T-helper 2 cell (primary cell): ENCODE data around the gene AREL1.

ENCODE experiments used
- DNase-seq, 5 experiments: peaks; one replicate each; pipeline versions ENCODE4 v3.0.0 to v3.0.0-alpha.2; 2012 to 2022

Gene AREL1

DNA sequence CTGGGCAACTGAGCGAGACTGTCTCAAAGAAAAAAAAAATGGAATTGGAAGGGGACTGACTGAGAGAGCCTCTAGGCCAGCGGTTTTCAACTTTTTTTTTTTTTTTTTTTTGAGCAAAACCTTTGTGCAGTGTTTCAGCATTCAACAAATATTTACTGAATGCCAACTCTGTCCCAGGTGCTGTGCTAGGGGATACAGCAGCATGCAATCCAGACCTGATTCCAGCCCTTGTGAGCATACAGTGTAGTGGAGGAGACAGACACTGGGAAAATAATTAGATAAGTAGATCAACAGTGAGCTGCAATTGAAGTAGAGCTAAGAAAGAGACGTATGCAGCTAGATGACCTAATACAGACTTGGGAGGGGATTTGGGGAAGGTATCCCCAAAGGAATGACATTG, 77.0 kb downstream of the AREL1 start:
- DNase-seq = no peak

- DNase-seq = no peak
Measured at GRCh38 chr14:74634964-74635363, 77.9 kb downstream of the AREL1 start.

GRCh38 chr14:74634481-74634880, 78.4 kb downstream of the AREL1 start:
- DNase-seq = no peak

GRCh38 chr14:74630881-74631690, 81.8 kb downstream of the AREL1 start:
- DNase-seq = no peak

GRCh38 chr14:74628418-74628817, 84.5 kb downstream of the AREL1 start:
- DNase-seq = no peak

DNA sequence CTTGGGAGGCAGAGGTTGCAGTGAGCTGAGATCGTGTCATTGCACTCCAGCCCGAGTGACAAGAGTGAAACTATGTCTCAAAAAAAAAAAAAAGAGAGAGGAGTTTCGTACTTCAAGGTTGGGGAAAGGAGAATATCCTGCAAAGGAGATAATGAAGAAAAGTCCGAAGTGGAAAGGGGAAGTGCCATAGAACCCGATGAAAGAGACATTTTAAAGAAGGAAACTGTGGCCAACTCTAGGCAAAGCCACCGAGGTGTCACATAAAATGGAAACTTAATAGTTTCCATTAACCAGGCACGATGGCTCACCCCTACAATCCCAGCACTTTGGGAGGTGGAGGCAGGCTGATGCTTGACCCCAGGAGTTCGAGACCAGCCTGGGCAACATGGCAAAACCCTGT, 85.8 kb downstream of the AREL1 start:
- no peak for DNase-seq

DNA sequence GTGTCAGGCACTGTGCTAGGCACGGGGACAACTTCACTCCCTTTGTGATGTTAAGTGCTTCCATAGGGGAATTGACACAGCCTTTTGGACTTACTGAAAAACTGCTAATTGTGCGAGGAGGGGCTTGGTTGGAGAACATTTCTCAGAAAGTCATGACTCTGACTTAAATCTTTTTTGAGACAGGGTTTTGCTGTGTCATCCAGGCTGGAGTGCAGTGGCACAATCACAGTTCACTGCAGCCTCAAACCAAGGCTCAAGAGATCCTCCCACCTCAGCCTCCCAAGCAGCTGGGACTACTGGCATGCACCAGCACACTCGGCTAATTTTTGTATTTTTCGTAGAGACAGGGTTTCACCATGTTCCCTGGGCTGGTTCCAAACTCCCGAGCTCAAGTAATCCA, 90.6 kb downstream of the AREL1 start:
- DNase-seq = no peak

DNA sequence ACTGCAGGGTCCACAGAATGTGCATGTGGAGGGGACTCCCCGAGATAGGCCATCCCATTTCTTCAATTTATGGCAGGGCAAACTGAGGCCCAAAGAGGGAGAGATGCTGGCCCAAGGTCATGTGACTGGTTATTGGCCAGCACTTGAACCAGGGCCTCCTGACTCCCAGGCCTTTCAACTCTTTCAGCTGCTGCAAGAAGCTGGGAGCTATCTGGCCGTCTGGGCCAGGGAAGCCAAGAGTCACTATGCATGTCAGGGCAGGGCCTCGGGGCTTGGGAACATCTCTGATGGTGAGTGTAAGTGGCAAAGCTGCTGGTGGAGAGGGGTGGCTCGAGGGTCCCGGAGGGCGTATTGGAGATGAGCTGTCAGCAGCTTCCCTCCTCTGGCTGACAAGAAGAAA, 91.3 kb downstream of the AREL1 start:
- no peak for DNase-seq

DNA sequence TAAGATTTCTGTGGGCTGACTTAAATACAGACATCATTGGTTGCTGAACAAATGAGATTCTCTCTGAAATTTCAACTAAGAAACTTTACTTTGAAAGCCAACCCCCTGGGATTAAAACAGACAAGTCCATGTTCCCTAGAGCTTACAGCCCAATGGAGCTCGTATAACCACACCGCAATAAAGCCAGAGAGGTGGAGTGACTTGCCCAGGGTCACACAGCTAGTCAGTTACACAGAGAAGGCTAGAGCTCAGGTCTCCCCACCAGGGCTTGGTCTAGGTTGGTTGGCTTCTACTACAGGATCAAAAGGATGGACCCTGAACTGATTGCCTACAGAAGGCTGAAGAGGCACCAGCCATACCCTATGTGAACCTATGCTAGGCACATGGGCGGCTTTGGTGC, 92.0 kb downstream of the AREL1 start:
- no peak for DNase-seq

DNA sequence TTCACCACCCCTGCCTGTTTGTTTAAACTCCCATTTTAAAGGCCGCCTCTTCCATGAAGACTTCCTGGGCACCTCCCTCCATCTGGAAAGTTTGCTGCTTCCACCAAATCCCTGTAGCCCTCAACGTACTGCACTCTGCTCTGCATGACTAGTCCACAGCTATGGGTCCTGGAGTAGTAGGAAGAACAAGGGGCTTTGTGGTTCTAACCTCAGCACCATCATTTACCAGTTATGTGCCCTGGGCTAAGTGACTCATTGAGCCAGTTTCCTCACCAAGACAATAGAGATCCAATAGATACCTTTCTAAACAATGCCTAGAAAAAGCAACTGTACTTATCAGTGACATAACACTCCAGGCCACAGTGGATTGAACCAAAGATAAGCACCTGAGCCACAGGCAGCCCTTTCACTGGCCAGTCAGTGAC, 92.4 kb downstream of the AREL1 start:
- peak in 2 of 5 experiments; percentile 60 to 86 for DNase-seq

DNA sequence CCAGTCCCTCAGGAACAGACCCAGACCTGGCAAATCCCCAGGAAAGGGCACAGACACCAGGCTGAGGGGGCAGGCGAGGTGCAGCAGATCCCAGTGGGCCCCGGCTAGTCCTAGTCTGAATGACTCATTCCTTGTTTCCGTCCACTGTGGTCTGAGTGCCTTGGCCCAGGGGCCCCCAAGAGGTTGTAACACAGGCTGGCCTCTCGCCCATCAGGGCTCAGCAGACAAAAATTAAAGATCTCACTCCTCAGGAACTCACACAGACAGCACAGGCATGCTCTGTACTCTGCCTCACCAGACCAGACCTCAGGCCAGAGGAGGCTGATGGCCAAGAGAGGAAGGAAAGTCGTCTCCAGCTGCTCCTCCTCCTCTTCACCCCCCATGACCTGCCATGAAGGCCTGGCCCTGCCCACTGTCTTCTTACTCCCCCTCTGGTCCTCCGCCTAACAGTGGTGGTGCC, 93.2 kb downstream of the AREL1 start:
- no peak for DNase-seq

GRCh38 chr14:74618078-74618952, 94.6 kb downstream of the AREL1 start:
- DNase-seq = peak in 3 of 5 experiments; percentile 14 to 96 (median 93)

DNA sequence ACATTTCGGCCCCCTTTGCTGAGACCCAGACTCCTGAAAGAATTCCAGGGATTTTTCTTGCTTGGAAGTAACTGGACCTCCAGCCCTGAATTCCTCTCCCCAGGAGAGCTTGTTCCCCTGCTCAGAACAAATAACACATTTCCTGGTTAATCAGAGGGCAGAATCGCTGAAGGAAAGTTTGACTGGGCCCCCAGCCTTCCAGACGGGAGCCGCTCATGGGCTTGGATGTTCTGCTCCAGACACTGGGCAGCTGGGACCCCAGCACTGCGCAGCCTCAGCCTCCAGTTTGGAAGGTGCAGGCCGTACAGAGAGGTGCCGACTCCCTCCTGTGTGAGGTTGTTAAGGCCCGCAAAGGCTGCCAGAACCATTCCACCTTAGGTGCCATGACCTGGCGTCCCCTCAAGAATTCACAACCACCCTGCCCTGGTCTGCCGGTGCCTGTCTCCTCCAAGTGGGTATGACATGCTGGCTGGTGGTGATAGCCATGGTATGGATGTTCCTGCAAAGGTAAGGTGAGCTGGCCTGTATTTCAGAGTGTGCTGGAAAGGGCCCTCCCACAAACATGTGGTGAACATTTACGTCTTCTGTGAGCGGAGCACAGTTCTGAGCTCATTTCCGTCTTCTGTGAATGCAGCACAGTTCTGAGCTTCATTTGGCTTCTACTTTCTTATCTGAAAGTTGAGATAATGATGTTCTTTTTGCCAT, 95.7 kb downstream of the AREL1 start:
- peak in 1 of 5 experiments; percentile 36 for DNase-seq

DNA sequence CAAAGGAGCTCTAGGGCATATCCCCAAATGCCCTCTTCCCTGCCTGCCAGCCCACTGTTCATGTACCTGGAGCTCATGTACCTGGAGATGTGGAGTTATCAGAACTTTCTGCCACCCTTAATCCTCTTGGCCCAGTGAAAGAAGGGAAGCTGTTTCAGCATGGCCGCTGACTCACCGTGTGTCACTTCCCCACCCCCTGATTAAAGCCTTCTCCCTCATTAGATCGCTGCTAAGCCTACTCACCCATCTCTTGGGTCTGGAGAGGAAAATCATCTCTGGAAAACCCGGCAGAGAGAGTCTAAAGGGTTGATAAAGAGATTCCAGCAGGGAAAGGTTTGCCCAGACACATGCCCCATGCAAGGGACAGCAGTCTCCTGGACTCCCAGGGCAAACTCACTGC, 96.4 kb downstream of the AREL1 start:
- DNase-seq = no peak

GRCh38 chr14:74615735-74616134, 97.1 kb downstream of the AREL1 start:
- DNase-seq = no peak

DNA sequence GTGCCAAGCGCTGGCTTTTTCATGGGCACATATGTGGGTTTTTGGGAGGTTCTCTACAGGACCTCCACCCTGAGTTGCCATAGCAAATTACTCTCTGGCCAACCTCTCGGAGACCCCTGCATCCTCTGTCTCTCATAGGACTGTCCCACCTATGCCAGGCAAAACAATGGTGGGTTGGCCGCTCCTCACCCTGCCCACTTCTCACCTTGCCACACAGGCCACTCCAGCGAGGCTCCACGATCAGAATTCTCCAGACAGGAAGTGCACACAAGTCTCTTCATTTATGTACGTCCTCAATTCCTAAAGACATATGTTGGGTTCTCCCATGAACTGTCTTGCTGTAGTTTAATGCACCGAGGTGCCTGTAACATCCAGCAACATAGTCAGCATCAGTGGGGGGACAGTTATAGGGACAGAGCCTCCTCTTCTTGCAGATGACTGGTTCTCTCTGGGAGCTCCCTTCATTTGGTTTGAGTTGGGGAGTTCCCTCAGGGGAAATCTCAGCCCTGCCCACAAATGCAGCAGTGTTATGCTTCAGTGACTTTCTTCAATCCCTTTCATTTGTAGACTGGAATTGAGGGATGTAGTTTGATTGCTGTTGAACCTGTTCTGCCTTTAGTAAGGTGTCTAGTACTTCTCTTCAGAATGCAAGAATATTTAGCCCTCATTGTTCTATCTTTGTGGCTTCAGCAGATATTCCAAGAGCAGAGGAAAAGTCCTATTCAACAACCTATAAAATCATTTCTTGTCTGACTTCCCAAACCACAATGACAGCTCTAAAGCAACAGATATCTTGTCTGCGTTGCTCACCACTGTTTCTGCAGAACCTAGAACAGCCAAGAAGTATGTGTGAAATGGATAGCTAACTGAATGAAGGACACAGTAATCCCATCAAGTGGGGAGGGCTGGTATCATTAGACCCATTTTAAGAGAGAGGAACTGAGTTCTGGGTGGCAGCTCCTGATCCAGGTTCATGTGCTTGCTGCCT, 98.1 kb downstream of the AREL1 start:
- DNase-seq = no peak

GRCh38 chr14:74613211-74613914, 99.5 kb downstream of the AREL1 start:
- DNase-seq = no peak

DNA sequence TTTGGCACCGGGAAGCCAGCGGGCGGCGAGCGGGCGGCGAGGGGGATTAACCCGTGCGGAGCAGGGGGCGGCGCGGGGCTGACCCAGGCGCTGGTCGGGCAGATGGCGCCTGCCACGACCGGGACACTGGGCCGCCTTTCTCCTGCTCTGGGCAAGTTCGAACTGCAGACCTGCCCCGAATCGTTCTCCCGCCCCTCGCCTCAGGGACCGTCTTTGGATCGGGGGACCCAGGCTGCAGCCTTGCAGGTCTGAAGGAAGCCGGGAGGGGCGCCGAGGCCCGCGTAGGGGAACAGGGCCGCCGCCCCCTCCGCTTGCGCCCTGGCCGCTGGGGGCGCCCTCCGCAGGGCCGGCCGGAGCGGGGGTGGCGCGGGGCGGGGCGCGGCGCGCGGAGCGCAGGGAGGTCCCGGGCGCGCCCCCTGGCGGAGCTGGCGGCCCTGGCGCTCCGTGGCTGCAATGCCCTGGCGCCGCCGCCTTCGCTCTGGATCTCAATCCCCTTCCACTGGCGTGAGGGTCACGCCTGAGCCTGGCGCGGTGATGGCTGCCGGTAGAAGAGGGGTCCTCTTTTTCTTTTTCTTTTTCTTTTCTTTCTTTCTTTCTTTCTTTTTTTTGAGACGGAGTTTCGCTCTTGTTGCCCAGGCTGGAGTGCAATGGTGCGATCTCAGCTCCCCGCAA, 100.4 kb downstream of the AREL1 start:
- peak; percentile 68 to 85 (median 80) for DNase-seq

GRCh38 chr14:74611650-74612349, 101.1 kb downstream of the AREL1 start, which contains the start of gene LTBP2:
LTBP2 (minus strand) TSS chr14:74612237; CDS start chr14:74611944, 293 bp downstream.
- DNase-seq = peak in 1 of 5 experiments; percentile 41
